K562 (cell line): ENCODE measurements around the gene CTF1. TPM values are rescaled to one million over a fixed set of nuclear protein-coding genes. Genes with fewer than 3 reads are reported as not detected.
A peak's percentile ranks its signal among the peaks of the same experiment; 100 is the strongest.

Source experiments
- ATAC-seq: fragments of 200-7000 bp; cut with Tn5 transposase; 3 replicates; pipeline ENCODE4 v1.9.1; 2020; ENCODE audit warnings: moderate library complexity
- BruUV-seq: library from RNA; stranded (reverse); fragments of 400-500 nt; replicated peaks from 2 replicates; lab custom pipeline; 2021; lab: Mats Ljungman, UMichigan
- CTCF ChIA-PET: fragments of 300-600 bp; formaldehyde crosslinking; extraction: SDS; loops from one replicate; lab custom pipeline; 2021; ENCODE audit warnings: low intra/inter-chr PET ratio; lab: Yijun Ruan, JAX
- POLR2A ChIA-PET: fragments of 300-600, 350-650 bp; sonication (Branson Sonifier 250); formaldehyde crosslinking; extraction: SDS; loops from one replicate; lab custom pipeline; 2021; ENCODE audit warnings: antibody characterized with exemption, inconsistent platforms; lab: Yijun Ruan, JAX
- DNase-seq, 4 experiments: peaks; one replicate each; pipeline versions ENCODE4 v3.0.0 to v3.0.0-alpha.2; 2011 to 2018; ENCODE audit warnings: low spot score in 3 of 4, mixed read lengths in 3 of 4; ENCODE audit errors: extremely low read depth in 1 of 4
- FAIRE-seq: peaks from 2 replicates; lab custom pipeline; 2011; peaks lifted over from hg19 to GRCh38; lab: Jason Lieb, UNC
- H2AFZ ChIP-seq: 2 replicates; pipeline ENCODE4 v1.6.0; 2011; ENCODE audit warnings: low read depth, low read length, control low read depth, inconsistent platforms
- H3K27ac ChIP-seq: fragments of 200-600 bp; 3 replicates; pipeline ENCODE4 v1.8.0; 2011; ENCODE audit warnings: low read depth, mild to moderate bottlenecking, control low read depth, inconsistent platforms, low read length, moderate library complexity, mixed read lengths; ENCODE audit errors: extremely low read depth
- H3K27me3 ChIP-seq, 2 experiments: fragments of 300-600 bp in 1 of 2; 2 replicates in 1 of 2; 3 replicates in 1 of 2; pipeline versions ENCODE4 v1.6.0 to v1.8.0; 2011; ENCODE audit warnings: inconsistent platforms in 2 of 2, low read length in 2 of 2, mild to moderate bottlenecking in 1 of 2, mixed read lengths in 1 of 2, moderate library complexity in 1 of 2; ENCODE audit not compliant: control insufficient read depth in 2 of 2, insufficient read depth in 2 of 2
- H3K36me3 ChIP-seq: fragments of 300-600 bp; 3 replicates; pipeline ENCODE4 v1.8.0; 2011; ENCODE audit warnings: mild to moderate bottlenecking, low read length, inconsistent platforms; ENCODE audit not compliant: control insufficient read depth, insufficient read depth
- H3K4me1 ChIP-seq, 2 experiments: fragments of 200-600 bp in 1 of 2; replicated peaks in 1 of 2; 2 replicates in 1 of 2; 3 replicates in 1 of 2; pipeline versions ENCODE4 v1.5.1 to v1.8.0; 2011; ENCODE audit warnings: inconsistent platforms in 2 of 2, low read length in 2 of 2, mild to moderate bottlenecking in 1 of 2, mixed read lengths in 1 of 2, moderate library complexity in 1 of 2; ENCODE audit not compliant: control insufficient read depth in 2 of 2, insufficient read depth in 2 of 2
- H3K4me2 ChIP-seq: 2 replicates; pipeline ENCODE4 v1.6.1; 2011; ENCODE audit warnings: low read length, control low read depth, inconsistent platforms, mixed read lengths; ENCODE audit not compliant: insufficient read depth
- H3K4me3 ChIP-seq: fragments of 200-600 bp; sonication (generic), shearing (Covaris generic); 2 replicates; pipeline ENCODE4 v1.5.1; 2016; ENCODE audit warnings: control low read depth, inconsistent platforms
- H3K79me2 ChIP-seq: fragments of 200-600 bp; 3 replicates; pipeline ENCODE4 v1.8.0; 2011; ENCODE audit warnings: low read length, inconsistent platforms; ENCODE audit not compliant: control insufficient read depth, insufficient read depth
- H3K9ac ChIP-seq, 2 experiments: 2 replicates each; pipeline versions ENCODE4 v1.6.0 to v1.6.1; 2011; ENCODE audit warnings: low read depth in 2 of 2, low read length in 2 of 2, control low read depth in 1 of 2, inconsistent platforms in 1 of 2, mild to moderate bottlenecking in 1 of 2, mixed read lengths in 1 of 2; ENCODE audit not compliant: insufficient read depth in 1 of 2
- H3K9me1 ChIP-seq: one replicate; pipeline ENCODE4 v1.6.0; 2011; ENCODE audit warnings: inconsistent platforms, mild to moderate bottlenecking, low read length, moderate library complexity; ENCODE audit not compliant: control insufficient read depth, insufficient read depth
- H3K9me3 ChIP-seq: replicated peaks from 2 replicates; pipeline ENCODE4 v1.5.1; 2011; ENCODE audit warnings: low read depth, low read length, inconsistent platforms; ENCODE audit not compliant: control insufficient read depth, insufficient read depth
- H4K20me1 ChIP-seq: replicated peaks from 2 replicates; pipeline ENCODE4 v1.6.1; 2011; ENCODE audit warnings: low read length, inconsistent platforms, mixed read lengths; ENCODE audit not compliant: control insufficient read depth, insufficient read depth
- ZFP30 ChIP-seq: fragments of 250-450 bp; sonication (Bioruptor Pico); IDR thresholded peaks from 2 replicates; pipeline ENCODE4 v1.8.0; 2022; ENCODE audit warnings: moderate library complexity, mild to moderate bottlenecking, inconsistent platforms, borderline replicate concordance
- ZFX ChIP-seq: sonication (generic); formaldehyde crosslinking; IDR thresholded peaks from 2 replicates; pipeline ENCODE4 v1.8.0; 2022; ENCODE audit warnings: mild to moderate bottlenecking, missing genetic modification reagents, moderate library complexity
- ZKSCAN1 ChIP-seq: fragments of 150-350 bp; IDR thresholded peaks from 2 replicates; pipeline ENCODE4 v1.6.1; 2016; ENCODE audit warnings: low read depth, low read length
- ZNF318 ChIP-seq, 2 experiments: fragments of 450-650 bp; IDR thresholded peaks; 2 replicates each; pipeline ENCODE4 v1.6.1; 2016; ENCODE audit warnings: mild to moderate bottlenecking in 2 of 2, borderline replicate concordance in 1 of 2, low read depth in 1 of 2, moderate library complexity in 1 of 2
- WGBS: fragments of 100-300 bp; shearing (Covaris generic); methylation state at CpG from one replicate; pipeline ENCODE4 v1.1.6; 2016; ENCODE audit warnings: low coverage, mixed read lengths; ENCODE audit not compliant: insufficient coverage; ENCODE audit errors: missing lambda C conversion rate; 5-methylcytosine and 5-hydroxymethylcytosine counted together
- in situ Hi-C: fragments of 300-500 bp; cut with MboI; formaldehyde crosslinking; loops from 4 replicates; pipeline ENCODE4 v1.15.0; 2018; ENCODE audit warnings: inconsistent platforms, mixed read lengths
- intact Hi-C: fragments of 100-400 bp; cut with micrococcal nuclease; formaldehyde crosslinking; loops from 2 replicates; pipeline ENCODE4 v1.14.2; 2022
- polyA plus RNA-seq, 8 experiments: library from polyadenylated mRNA; depleted of rRNA in 4 of 8; stranded (reverse) in 5 of 8; unstranded in 3 of 8; fragments of >200 nt; fragmentation: Nextera tagmentation in 2 of 8; fragmentation: Illumina TruSeq in 1 of 8; extraction: Ambion mirVana in 2 of 8; extraction: Trizol in 1 of 8; gene quantifications; 2 replicates each; pipeline versions ENCODE4 v1.2.1 to v1.2.3, GENCODE V29; 2011 to 2014; ENCODE audit warnings: inconsistent platforms in 1 of 8, missing spikeins in 1 of 8
- total RNA-seq, 7 experiments: library from RNA; depleted of rRNA in 6 of 7; stranded (reverse); fragments of >200 nt in 6 of 7; fragmentation: Illumina TruSeq in 2 of 7; extraction: Trizol in 2 of 7; gene quantifications; 2 replicates each; pipeline versions ENCODE4 v1.2.1 to v1.2.3, GENCODE V29; 2011 to 2021; ENCODE audit warnings: low replicate concordance in 1 of 7
- TF ChIP-seq, protein P1 (sequence below): fragments of 450-650 bp; conservative IDR thresholded peaks from 2 replicates; pipeline ENCODE4 v1.6.1; 2016; ENCODE audit warnings: missing genetic modification characterization, low read depth, mild to moderate bottlenecking, control low read depth, missing compliant biosample characterization

The CTF1 gene
- total and polyA plus RNA-seq, 9 of the 15 experiments (the other 6 are each of a cell fraction or from before 2014, with no cell fraction given) = 0.24 to 2.5 (median 0.44) TPM

- 76% methylated on average over 9 of the region's 10 CpGs for WGBS
- intact Hi-C loops (no loop called here), in situ Hi-C loops (no loop called here)
- no peak for TF ChIP-seq ZNF318 (IDR thresholded peaks at IDR 0.05; ENCODE audit: borderline replicate concordance in 1 of 2, low read depth in 1 of 2)
- TF ChIP-seq, protein P1, sequence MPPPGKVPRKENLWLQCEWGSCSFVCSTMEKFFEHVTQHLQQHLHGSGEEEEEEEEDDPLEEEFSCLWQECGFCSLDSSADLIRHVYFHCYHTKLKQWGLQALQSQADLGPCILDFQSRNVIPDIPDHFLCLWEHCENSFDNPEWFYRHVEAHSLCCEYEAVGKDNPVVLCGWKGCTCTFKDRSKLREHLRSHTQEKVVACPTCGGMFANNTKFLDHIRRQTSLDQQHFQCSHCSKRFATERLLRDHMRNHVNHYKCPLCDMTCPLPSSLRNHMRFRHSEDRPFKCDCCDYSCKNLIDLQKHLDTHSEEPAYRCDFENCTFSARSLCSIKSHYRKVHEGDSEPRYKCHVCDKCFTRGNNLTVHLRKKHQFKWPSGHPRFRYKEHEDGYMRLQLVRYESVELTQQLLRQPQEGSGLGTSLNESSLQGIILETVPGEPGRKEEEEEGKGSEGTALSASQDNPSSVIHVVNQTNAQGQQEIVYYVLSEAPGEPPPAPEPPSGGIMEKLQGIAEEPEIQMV = no peak
- peak; percentile 89 for TF ChIP-seq ZKSCAN1
- no peak for TF ChIP-seq ZFX
- no peak for TF ChIP-seq ZFP30 (CRISPR knock-in tag)
- DNase-seq (no peak), FAIRE-seq (no peak), ATAC-seq (no peak)
- Histone ChIP-seq H3K36me3 (peaks cover 49% of the 10 kb centered on the region; the same call in 2 of the 3 replicates), H3K9me1 (peaks cover 3% of the 10 kb centered on the region), H3K9me3 (no peaks in the 10 kb centered on the region), H3K4me1 (peaks cover 3 to 57% of the 10 kb centered on the region in 2 experiments; a peak in 4 of 5 replicates), H3K27ac (peak overlapping the region; percentile 16; the same call in 2 of the 3 replicates), H3K4me2 (no peak overlapping the region), H3K9ac (peak overlapping the region in 1 of 2 experiments; percentile 30; a peak in 1 of 4 replicates), H2AFZ (no peak overlapping the region), H3K79me2 (peaks cover 17% of the 10 kb centered on the region), H3K27me3 (no peaks in the 10 kb centered on the region; a peak in 1 of 5 replicates), H3K4me3 (no peak overlapping the region), H4K20me1 (peaks cover 3% of the 10 kb centered on the region; the same call in 1 of the 2 replicates)
- no TSS peak for BruUV-seq
- CTCF ChIA-PET = no interaction called here
- POLR2A ChIA-PET = interaction anchor here (1.2 to 1.3 kb wide), 2 partner anchors 27 to 82 kb away, joined by 3 read pairs; no protein-coding TSS in a partner anchor
Observed at GRCh38 chr16:30925995-30926811, 29.8 kb downstream of the CTF1 start.
